Fibroblast of mammary gland (primary cell): ENCODE results near the gene MTUS2.

Experiments
- DNase-seq: peaks from one replicate; pipeline ENCODE4 v3.0.0-alpha.2; 2010; ENCODE audit warnings: low read depth
- H3K4me3 ChIP-seq: 2 replicates; pipeline ENCODE4 v1.5.1; 2011; ENCODE audit warnings: low read depth, mild to moderate bottlenecking, low read length, moderate library complexity; ENCODE audit not compliant: control insufficient read depth
- CTCF ChIP-seq: conservative IDR thresholded peaks from 2 replicates; pipeline ENCODE4 v1.5.1; 2011; ENCODE audit warnings: low read depth, low read length, inconsistent platforms; ENCODE audit not compliant: control insufficient read depth, insufficient read depth

Gene MTUS2

DNA sequence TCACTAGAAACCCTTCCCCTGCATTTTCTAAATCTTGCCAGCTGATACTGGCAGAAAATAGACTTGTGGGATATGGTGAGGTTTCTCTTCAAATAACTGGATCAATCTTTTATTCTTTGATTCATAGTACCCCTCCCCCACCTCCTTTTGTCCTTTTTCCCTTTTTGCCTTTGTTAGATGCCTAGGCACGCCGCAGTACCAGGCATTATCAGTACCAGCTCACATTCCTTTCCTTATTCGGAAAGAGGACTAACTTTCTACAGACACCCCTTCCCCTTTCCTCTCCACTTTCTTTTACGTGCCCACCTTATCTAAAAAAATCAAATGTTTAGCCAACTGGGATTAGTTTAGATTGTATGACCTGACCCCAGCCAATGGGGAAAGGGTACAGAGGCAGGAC is 226.4 kb downstream of the MTUS2 start:
- H3K4me3 ChIP-seq: no peak overlapping the region
- no peak for TF ChIP-seq CTCF

GRCh38 chr13:29049524-29049923 is 229.4 kb downstream of the MTUS2 start:
- no peak overlapping the region for H3K4me3 ChIP-seq
- no peak for DNase-seq
- no peak for TF ChIP-seq CTCF

More for the DNA sequence above, 226.4 kb downstream of the MTUS2 start:
- DNase-seq: no peak

GRCh38 chr13:29050719-29051118 is 230.6 kb downstream of the MTUS2 start:
- H3K4me3 ChIP-seq: no peak overlapping the region
- DNase-seq: no peak
- no peak for TF ChIP-seq CTCF

- no peak for DNase-seq
- TF ChIP-seq CTCF: no peak
- H3K4me3 ChIP-seq: no peak overlapping the region
Observed at GRCh38 chr13:29059800-29060199, 239.7 kb downstream of the MTUS2 start.

- TF ChIP-seq CTCF: no peak
- no peak for DNase-seq
- H3K4me3 ChIP-seq: no peak overlapping the region
Observed at GRCh38 chr13:29065142-29065541, 245.0 kb downstream of the MTUS2 start.

- no peak overlapping the region for H3K4me3 ChIP-seq
- DNase-seq: no peak
- TF ChIP-seq CTCF: no peak
Observed at GRCh38 chr13:29067306-29067945, 247.3 kb downstream of the MTUS2 start.

DNA sequence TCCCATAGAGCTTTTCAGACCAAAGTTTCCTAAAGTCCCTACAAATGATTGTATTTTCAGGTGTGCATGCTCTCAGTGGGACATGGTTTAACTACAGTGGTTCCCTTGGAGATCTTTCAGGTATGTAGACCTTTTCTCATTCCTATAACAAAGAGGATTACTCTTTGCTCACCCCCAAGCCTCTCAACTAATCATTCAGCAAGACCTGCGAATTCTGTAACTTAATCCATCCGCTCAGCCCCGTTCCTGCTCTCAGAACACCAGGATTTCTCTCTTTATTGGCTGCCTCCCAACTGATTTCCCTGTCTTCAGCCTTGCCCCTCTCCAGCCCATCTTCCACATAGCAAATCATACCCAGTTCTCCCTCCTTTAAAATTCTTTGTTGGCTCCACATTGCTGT is 253.6 kb downstream of the MTUS2 start:
- no peak for DNase-seq
- TF ChIP-seq CTCF: no peak
- H3K4me3 ChIP-seq: no peak overlapping the region
